PC-9 (cell line): ENCODE results near the gene DDX56.

ENCODE experiments used
- CTCF ChIP-seq: fragments of 200-600 bp; sonication (generic); conservative IDR thresholded peaks from 2 replicates; pipeline ENCODE4 v1.6.1; 2017; ENCODE audit warnings: mixed run types, antibody characterized with exemption, mild to moderate bottlenecking, moderate library complexity
- EZH2 ChIP-seq: fragments of 200-600 bp; sonication (generic); IDR thresholded peaks from 2 replicates; pipeline ENCODE4 v1.8.0; 2017; ENCODE audit warnings: antibody characterized with exemption, low read depth

- TF ChIP-seq CTCF = no peak
- no peak for TF ChIP-seq EZH2
Observed at GRCh38 chr7:44541876-44542610, 31.7 kb downstream of the DDX56 start.
